ENCODE measurements around the gene SOX15.

The SOX15 gene

GRCh38 chr17:7586673-7587419 lies 3.0 kb downstream of the SOX15 start:
- WGBS (ENCODE audit: insufficient coverage, insufficient read length) = no CpG with 5 or more reads among the region's 9 CpGs
- Histone ChIP-seq H3K36me3 (ENCODE audit: control insufficient read depth, insufficient read depth, low read length) (no peaks in the 10 kb centered on the region; the same call in 1 of the 2 replicates), H3K4me1 (ENCODE audit: control insufficient read depth, insufficient read depth, low read length) (peaks cover 7% of the 10 kb centered on the region; the same call in 1 of the 2 replicates), H3K4me3 (ENCODE audit: low read length) (no peak overlapping the region), H3K27ac (ENCODE audit: low read length) (no peak overlapping the region), H3K27me3 (ENCODE audit: control insufficient read depth, insufficient read depth, low read length) (no peaks in the 10 kb centered on the region), H3K9me3 (ENCODE audit: control insufficient read depth, insufficient read depth, low read length) (no peaks in the 10 kb centered on the region)
- no peak for DNase-seq (ENCODE audit: low read depth, low spot score)

- peaks cover 6% of the 10 kb centered on the region for H3K4me1 ChIP-seq (ENCODE audit: control insufficient read depth, insufficient read depth, low read length)
- no CpG with 5 or more reads among the region's 69 CpGs for WGBS (ENCODE audit: insufficient coverage, insufficient read length)
- H3K9me3 ChIP-seq (ENCODE audit: control insufficient read depth, insufficient read depth, low read length) = no peaks in the 10 kb centered on the region
- no peaks in the 10 kb centered on the region; the same call in 1 of the 2 replicates for H3K36me3 ChIP-seq (ENCODE audit: control insufficient read depth, insufficient read depth, low read length)
- H3K27ac ChIP-seq (ENCODE audit: low read length) = no peak within 1 kb of the TSS
- peak within 1 kb of the TSS; percentile 90; the same call in 1 of the 2 replicates for H3K4me3 ChIP-seq (ENCODE audit: low read length)
- DNase-seq (ENCODE audit: low read depth, low spot score) = peak; percentile 82
- H3K27me3 ChIP-seq (ENCODE audit: control insufficient read depth, insufficient read depth, low read length) = no peaks in the 10 kb centered on the region
These were observed 6.4 kb downstream of the SOX15 start, which contains the start of gene MPDU1 for GRCh38 chr17:7583253-7584109. Gene MPDU1, plus strand, starts transcription at chr17:7583852. Its CDS starts 11 bp downstream, at chr17:7583863.

GRCh38 chr17:7582396-7583252 lies 7.3 kb downstream of the SOX15 start:
- no CpG with 5 or more reads among the region's 36 CpGs for WGBS (ENCODE audit: insufficient coverage, insufficient read length)
- no peak overlapping the region; the same call in 1 of the 2 replicates for H3K4me3 ChIP-seq (ENCODE audit: low read length)
- H3K36me3 ChIP-seq (ENCODE audit: control insufficient read depth, insufficient read depth, low read length) = peaks cover 6% of the 10 kb centered on the region; the same call in 1 of the 2 replicates
- H3K9me3 ChIP-seq (ENCODE audit: control insufficient read depth, insufficient read depth, low read length) = no peaks in the 10 kb centered on the region
- no peak overlapping the region for H3K27ac ChIP-seq (ENCODE audit: low read length)
- peaks cover 5% of the 10 kb centered on the region for H3K4me1 ChIP-seq (ENCODE audit: control insufficient read depth, insufficient read depth, low read length)
- no peak for DNase-seq (ENCODE audit: low read depth, low spot score)
- no peaks in the 10 kb centered on the region for H3K27me3 ChIP-seq (ENCODE audit: control insufficient read depth, insufficient read depth, low read length)

DNA sequence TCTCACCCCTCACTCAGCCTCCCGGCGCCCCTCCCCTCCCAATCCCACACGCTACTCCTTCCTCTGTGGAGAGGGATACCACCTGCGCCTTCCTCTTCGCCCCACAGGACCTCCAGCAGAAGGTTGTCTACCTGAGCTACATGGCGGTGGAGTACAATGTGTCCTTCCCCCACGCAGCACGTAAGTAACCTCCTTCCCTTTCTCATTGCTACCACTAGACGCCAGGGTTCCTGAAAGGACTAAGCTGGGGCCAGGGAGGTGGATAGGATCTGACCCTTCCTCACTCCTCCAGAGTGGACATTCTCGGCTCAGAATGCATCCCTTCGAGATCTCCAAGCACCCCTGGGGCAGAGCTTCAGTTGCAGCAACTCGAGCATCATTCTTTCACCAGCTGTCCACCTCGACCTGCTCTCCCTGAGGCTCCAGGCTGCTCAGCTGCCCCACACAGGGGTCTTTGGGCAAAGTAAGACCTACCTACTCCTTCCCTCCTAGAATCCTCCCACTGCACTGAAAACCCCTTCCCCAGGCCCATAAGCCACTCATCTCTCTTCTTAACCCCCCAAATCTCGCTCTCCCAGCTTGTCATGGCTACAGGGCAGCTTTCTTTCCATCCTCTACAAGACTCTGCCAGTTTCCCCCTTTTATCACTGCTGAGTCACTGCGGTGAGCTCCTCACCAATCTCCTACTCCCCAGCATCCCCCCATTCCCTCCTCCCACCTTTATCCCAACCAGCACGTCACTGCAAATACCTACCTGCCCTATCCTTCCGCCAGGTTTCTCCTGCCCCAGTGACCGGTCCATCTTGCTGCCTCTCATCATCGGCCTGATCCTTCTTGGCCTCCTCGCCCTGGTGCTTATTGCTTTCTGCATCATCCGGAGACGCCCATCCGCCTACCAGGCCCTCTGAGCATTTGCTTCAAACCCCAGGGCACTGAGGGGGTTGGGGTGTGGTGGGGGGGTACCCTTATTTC lies 9.0 kb downstream of the SOX15 start:
- Histone ChIP-seq H3K27me3 (ENCODE audit: control insufficient read depth, insufficient read depth, low read length) (no peaks in the 10 kb centered on the region), H3K9me3 (ENCODE audit: control insufficient read depth, insufficient read depth, low read length) (no peaks in the 10 kb centered on the region), H3K4me3 (ENCODE audit: low read length) (no peak overlapping the region), H3K36me3 (ENCODE audit: control insufficient read depth, insufficient read depth, low read length) (peaks cover 20% of the 10 kb centered on the region), H3K27ac (ENCODE audit: low read length) (no peak overlapping the region), H3K4me1 (ENCODE audit: control insufficient read depth, insufficient read depth, low read length) (peaks cover 5% of the 10 kb centered on the region)
- DNase-seq (ENCODE audit: low read depth, low spot score) = no peak
- no CpG with 5 or more reads among the region's 23 CpGs for WGBS (ENCODE audit: insufficient coverage, insufficient read length)

DNA sequence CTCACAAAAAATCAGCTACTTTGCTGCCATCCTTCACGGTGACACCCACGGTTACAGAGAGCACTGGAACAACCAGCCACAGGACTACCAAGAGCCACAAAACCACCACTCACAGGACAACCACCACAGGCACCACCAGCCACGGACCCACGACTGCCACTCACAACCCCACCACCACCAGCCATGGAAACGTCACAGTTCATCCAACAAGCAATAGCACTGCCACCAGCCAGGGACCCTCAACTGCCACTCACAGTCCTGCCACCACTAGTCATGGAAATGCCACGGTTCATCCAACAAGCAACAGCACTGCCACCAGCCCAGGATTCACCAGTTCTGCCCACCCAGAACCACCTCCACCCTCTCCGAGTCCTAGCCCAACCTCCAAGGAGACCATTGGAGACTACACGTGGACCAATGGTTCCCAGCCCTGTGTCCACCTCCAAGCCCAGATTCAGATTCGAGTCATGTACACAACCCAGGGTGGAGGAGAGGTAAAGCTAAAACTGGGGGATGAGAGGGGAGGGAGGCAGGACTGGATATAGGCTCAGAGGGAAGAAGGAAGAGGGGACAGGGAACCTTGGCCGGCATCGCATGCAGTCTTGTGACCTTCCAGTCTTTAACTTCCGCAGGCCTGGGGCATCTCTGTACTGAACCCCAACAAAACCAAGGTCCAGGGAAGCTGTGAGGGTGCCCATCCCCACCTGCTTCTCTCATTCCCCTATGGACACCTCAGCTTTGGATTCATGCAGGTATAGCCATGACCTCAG lies 9.9 kb downstream of the SOX15 start:
- no CpG with 5 or more reads among the region's 12 CpGs for WGBS (ENCODE audit: insufficient coverage, insufficient read length)
- no peak overlapping the region for H3K27ac ChIP-seq (ENCODE audit: low read length)
- peaks cover 5% of the 10 kb centered on the region for H3K4me1 ChIP-seq (ENCODE audit: control insufficient read depth, insufficient read depth, low read length)

DNA sequence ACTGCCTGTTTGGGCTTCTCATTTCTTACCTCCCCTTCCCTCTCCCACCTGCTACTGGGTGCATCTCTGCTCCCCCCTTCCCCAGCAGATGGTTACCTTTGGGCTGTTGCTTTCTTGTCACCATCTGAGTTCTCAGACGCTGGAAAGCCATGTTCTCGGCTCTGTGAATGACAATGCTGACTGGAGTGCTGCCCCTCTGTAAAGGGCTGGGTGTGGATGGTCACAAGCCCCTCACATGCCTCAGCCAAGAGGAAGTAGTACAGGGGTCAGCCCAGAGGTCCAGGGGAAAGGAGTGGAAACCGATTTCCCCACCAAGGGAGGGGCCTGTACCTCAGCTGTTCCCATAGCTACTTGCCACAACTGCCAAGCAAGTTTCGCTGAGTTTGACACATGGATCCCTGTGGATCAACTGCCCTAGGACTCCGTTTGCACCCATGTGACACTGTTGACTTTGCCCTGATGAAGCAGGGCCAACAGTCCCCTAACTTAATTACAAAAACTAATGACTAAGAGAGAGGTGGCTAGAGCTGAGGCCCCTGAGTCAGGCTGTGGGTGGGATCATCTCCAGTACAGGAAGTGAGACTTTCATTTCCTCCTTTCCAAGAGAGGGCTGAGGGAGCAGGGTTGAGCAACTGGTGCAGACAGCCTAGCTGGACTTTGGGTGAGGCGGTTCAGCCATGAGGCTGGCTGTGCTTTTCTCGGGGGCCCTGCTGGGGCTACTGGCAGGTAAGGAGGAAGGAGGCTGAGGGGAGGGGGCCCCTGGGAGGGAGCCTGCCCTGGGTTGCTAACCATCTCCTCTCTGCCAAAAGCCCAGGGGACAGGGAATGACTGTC lies 10.7 kb downstream of the SOX15 start, which contains the start of gene CD68:
Gene CD68, plus strand, starts transcription at position 638 of the 833 bp plus-strand sequence. Its CDS starts 40 bp downstream, at position 678.
- whole genome bisulfite sequencing (ENCODE audit: insufficient coverage, insufficient read length) = no CpG with 5 or more reads among the region's 7 CpGs
- Histone ChIP-seq H3K27me3 (ENCODE audit: control insufficient read depth, insufficient read depth, low read length) (no peaks in the 10 kb centered on the region), H3K4me1 (ENCODE audit: control insufficient read depth, insufficient read depth, low read length) (peaks cover 5% of the 10 kb centered on the region), H3K4me3 (ENCODE audit: low read length) (no peak within 1 kb of the TSS), H3K9me3 (ENCODE audit: control insufficient read depth, insufficient read depth, low read length) (no peaks in the 10 kb centered on the region), H3K36me3 (ENCODE audit: control insufficient read depth, insufficient read depth, low read length) (peaks cover 36% of the 10 kb centered on the region), H3K27ac (ENCODE audit: low read length) (no peak within 1 kb of the TSS)
- no peak for DNase-seq (ENCODE audit: low read depth, low spot score)

More for the DNA sequence above, 9.9 kb downstream of the SOX15 start:
- Histone ChIP-seq H3K4me3 (ENCODE audit: low read length) (no peak overlapping the region), H3K9me3 (ENCODE audit: control insufficient read depth, insufficient read depth, low read length) (no peaks in the 10 kb centered on the region), H3K27me3 (ENCODE audit: control insufficient read depth, insufficient read depth, low read length) (no peaks in the 10 kb centered on the region), H3K36me3 (ENCODE audit: control insufficient read depth, insufficient read depth, low read length) (peaks cover 28% of the 10 kb centered on the region)
- no peak for DNase-seq (ENCODE audit: low read depth, low spot score)

- no peaks in the 10 kb centered on the region for H3K9me3 ChIP-seq (ENCODE audit: control insufficient read depth, insufficient read depth, low read length)
- H3K36me3 ChIP-seq (ENCODE audit: control insufficient read depth, insufficient read depth, low read length) = peaks cover 39% of the 10 kb centered on the region
- H3K4me3 ChIP-seq (ENCODE audit: low read length) = no peak overlapping the region
- WGBS (ENCODE audit: insufficient coverage, insufficient read length) = no CpG with 5 or more reads among the region's 17 CpGs
- DNase-seq (ENCODE audit: low read depth, low spot score) = no peak
- H3K4me1 ChIP-seq (ENCODE audit: control insufficient read depth, insufficient read depth, low read length) = peaks cover 3% of the 10 kb centered on the region
- H3K27me3 ChIP-seq (ENCODE audit: control insufficient read depth, insufficient read depth, low read length) = no peaks in the 10 kb centered on the region
- H3K27ac ChIP-seq (ENCODE audit: low read length) = no peak overlapping the region
These were observed 12.3 kb downstream of the SOX15 start for GRCh38 chr17:7577327-7578199.
